Measurements from ENCODE around the gene NME2.
"Not testable (repeated sequence)": the region's sequence is repeated elsewhere in the genome, so short reads cannot be mapped to it uniquely, and the experiment has no call there.

NME2 gene

GRCh38 chr17:51153210-51154072 is 12.8 kb upstream of the NME2 start, which contains the start of gene NME1:
Gene NME1, plus strand, starts transcription at chr17:51153559. Its CDS starts 2,096 bp downstream, at chr17:51155655.
- DNase-seq = peak; percentile 88 to 99 (median 96)

DNA sequence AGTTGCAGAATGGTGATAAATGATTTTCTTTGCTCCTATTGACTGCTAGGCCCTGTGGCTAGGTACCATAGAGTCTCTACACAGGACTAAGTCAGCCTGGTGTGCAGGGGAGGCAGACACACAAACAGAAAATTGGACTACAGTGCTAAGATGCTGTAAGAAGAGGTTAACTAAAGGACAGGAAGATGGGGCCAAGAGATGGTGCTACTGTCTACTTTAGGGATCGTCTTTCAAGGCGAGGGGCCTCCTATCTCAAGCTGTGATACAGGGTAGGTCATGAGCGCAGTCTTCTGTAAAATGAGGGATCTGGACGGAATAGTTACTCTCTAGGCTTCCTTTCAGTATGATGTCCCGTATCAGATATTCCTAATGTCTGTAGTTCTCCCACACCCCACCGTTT is 12.0 kb upstream of the NME2 start:
- DNase-seq = peak in 1 of 5 experiments; percentile 46

DNA sequence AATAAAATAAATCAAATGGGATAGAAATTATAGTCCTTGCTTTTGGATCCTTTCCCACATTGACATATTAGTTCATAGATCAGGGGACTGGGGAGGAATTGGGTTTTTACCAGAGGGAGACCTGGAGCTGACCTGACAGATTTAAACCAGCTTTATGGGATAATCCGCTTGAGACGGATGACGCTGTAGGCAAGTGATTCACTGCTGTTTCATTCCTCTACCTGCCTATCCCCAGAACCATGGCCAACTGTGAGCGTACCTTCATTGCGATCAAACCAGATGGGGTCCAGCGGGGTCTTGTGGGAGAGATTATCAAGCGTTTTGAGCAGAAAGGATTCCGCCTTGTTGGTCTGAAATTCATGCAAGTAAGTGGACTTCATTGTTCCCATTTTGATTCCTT is 10.8 kb upstream of the NME2 start:
- DNase-seq = no peak

GRCh38 chr17:51159604-51160003 is 6.6 kb upstream of the NME2 start:
- no peak for DNase-seq

DNA sequence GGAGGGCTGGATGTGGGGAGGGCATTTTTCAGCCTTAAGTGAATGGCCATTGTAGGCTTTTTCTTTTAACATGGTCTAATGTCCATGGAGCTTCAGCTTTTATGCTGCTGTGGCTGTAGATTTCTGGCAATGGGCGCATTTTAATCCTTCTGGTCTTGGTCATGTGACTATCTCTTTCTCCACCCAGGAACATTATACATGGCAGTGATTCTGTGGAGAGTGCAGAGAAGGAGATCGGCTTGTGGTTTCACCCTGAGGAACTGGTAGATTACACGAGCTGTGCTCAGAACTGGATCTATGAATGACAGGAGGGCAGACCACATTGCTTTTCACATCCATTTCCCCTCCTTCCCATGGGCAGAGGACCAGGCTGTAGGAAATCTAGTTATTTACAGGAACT is 4.7 kb upstream of the NME2 start:
- no peak for DNase-seq

- no peak for DNase-seq
These were observed 1.1 kb upstream of the NME2 start for GRCh38 chr17:51164911-51165679.

DNA sequence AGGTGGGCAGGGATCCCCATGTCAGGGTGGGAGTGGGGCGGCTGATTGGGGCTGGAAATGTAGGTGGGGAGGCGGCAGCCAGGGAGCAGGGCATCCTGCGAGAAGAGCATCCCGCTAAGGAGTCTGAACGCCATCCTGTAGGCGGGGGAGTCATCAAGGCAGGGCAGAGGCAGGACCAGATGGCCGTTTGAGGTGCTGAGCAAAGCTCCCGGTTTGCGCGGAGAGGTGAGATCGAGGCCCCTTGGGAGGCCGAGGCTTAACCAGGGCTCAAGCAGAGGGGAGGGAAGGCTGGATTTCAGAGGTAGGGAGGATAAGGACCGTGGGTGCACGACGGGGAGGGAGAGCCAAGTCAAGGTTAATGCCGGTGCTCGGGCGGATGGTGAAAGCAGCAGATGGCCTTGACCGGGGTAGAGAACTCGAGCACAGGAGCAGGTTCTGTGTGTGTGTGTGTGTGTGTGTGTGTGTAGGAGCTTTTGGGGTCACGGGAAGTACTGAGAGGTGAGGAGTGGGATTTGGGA is 472 bp upstream of the NME2 start:
- DNase-seq = peak in 2 of 5 experiments; percentile 4 to 7

GRCh38 chr17:51166987-51167931 is 1.0 kb downstream of the NME2 start:
- DNase-seq = peak; percentile 45 to 65 (median 49)

GRCh38 chr17:51169340-51169739 is 3.1 kb downstream of the NME2 start:
- no peak for DNase-seq

- no peak for DNase-seq
These were observed 4.5 kb downstream of the NME2 start for GRCh38 chr17:51170736-51171135.

- not testable (repeated sequence) for DNase-seq
These were observed 5.8 kb downstream of the NME2 start for GRCh38 chr17:51172030-51172429.

DNA sequence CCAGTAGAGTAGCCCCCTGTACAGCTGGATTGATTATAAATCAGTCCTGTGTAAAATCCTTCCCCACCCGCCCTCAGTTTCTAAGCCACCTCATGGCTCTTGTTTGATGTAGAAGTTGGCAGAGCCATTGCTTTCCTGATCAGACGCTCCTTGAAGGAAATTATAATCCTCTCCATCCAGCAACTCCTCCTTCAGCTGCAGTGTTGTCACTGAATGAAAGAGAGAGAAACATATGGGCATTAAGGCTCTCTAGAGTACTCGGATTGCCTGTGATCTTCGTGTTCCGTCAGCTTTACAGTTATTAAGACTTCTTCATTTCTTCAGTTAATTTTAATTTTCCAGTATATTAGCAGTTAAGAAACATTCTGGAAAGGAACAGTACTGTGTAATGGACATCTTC is 14.3 kb downstream of the NME2 start:
- DNase-seq = no peak

DNA sequence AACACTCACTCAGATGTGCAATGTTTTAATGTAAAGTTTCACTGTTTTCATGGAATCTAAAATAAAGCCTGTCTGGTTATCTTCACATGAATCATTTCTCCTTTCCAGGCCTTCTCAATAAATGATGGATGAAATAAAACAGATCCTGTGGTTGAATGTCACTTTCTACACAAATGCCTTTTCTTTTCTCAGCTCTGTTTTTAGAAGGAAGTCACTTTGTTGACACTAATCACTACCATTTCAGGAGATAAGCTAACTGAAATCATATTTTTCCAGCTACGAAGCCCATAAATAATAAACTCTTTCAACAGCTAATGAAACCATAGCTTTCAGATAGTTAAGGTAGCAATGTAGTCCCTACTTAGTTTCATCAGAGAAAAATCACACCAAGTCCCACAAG is 17.9 kb downstream of the NME2 start:
- no peak for DNase-seq

DNA sequence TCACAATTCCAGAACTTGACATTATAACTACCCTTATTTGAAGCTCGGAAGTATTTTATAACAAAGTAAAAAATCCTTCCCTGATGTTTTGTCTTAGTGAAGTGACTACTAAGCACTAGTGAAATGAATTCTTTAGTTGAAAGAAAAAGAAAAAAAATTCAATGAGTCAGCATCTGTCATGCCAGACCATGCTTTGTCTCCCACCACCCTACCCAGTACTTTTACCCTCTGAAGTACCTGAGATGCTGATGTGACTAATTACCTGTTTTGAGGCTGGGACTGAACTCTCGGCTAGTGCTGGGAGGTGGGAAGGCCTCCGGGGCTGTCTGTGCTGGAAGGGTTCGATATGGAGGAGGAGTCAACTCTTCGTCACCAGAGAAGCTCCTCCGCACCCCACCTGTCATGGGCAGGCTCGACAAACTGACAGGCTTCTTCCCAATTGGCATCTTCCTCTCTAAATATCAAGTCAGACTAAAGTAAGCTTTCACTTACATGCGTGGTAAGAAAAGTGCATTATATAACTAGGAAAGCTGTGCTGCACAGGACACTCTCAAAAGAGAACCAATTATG is 19.6 kb downstream of the NME2 start:
- DNase-seq = no peak

GRCh38 chr17:51188271-51188833 is 22.1 kb downstream of the NME2 start:
- DNase-seq = no peak

GRCh38 chr17:51189162-51189561 is 23.0 kb downstream of the NME2 start:
- DNase-seq = no peak

GRCh38 chr17:51189628-51190027 is 23.4 kb downstream of the NME2 start:
- no peak for DNase-seq

DNA sequence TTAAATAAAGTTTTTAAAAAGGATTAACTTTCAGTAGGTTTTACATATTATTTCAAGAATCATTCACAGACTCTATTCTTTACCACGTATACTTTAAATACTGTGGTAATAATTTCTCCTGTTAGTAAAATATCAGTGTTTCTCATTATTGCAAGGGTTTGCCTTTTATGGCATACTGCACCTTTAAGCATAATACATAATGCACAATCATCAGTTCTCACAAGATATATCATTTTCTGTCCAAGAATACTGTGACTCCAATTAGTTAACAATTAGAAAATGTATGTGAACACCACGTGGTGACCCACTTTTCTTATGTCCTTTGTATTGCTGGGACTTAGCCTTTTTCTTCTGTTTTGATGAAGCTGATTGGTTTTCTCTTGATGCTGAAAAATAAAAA is 25.7 kb downstream of the NME2 start:
- DNase-seq = no peak

- DNase-seq = no peak
These were observed 31.5 kb downstream of the NME2 start for GRCh38 chr17:51197754-51198153.

GRCh38 chr17:51200295-51200694 is 34.1 kb downstream of the NME2 start:
- peak in 3 of 5 experiments; percentile 12 to 96 (median 17) for DNase-seq

- peak in 1 of 5 experiments; percentile 9 for DNase-seq
These were observed 34.6 kb downstream of the NME2 start for GRCh38 chr17:51200846-51201245.

DNA sequence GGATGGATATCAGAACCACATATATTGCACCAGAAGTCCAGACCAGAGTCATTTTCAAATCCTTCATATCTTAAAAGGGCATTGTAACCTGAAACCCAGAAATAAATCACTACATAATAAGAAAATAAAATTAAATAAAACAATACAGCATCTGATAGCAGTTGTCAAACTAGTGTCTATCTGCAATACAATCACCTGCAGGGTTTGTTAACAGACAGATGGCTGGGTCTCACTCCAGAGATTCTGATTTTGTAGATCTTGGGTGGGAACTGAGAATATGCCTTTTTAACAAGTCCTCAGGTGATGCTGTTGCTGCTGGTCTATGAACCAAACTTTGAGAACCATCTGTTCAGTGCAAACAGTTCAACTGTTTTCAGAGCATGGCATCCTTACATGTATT is 37.6 kb downstream of the NME2 start:
- no peak for DNase-seq

All from T-helper 2 cell (primary cell).